Kidney (tissue), 14 donors: ENCODE measurements around the gene CENPX. TPM values are rescaled to one million over a fixed set of nuclear protein-coding genes. Genes with fewer than 3 reads are reported as not detected.

Experiments used
- DNase-seq, 5 donors: peaks; one replicate each; pipeline ENCODE4 v3.0.0-alpha.2; 2013 to 2020
- FAIRE-seq: peaks from 2 replicates; lab custom pipeline; 2012; peaks lifted over from hg19 to GRCh38; lab: Jason Lieb, UNC
- H3K27ac ChIP-seq, 2 donors: one replicate each; pipeline ENCODE4 v1.7.0; 2013; ENCODE audit warnings: low read depth in 2 of 2, low read length in 2 of 2, inconsistent platforms in 1 of 2
- H3K27me3 ChIP-seq: one replicate; pipeline ENCODE4 v1.7.1; 2013; ENCODE audit warnings: low read length, inconsistent platforms; ENCODE audit not compliant: control insufficient read depth, insufficient read depth
- H3K36me3 ChIP-seq, 3 donors: one replicate each; pipeline versions ENCODE4 v1.7.0 to v1.7.1; 2013; ENCODE audit warnings: low read length in 3 of 3, control low read depth in 1 of 3, inconsistent platforms in 1 of 3; ENCODE audit not compliant: insufficient read depth in 3 of 3, control insufficient read depth in 2 of 3
- H3K4me1 ChIP-seq, 3 donors: one replicate each; pipeline versions ENCODE4 v1.7.0 to v1.7.1; 2013; ENCODE audit warnings: low read length in 3 of 3, inconsistent platforms in 1 of 3, low read depth in 1 of 3; ENCODE audit not compliant: control insufficient read depth in 2 of 3, insufficient read depth in 2 of 3
- H3K4me3 ChIP-seq, 3 donors: one replicate each; pipeline versions ENCODE4 v1.7.0 to v1.8.1; 2013; ENCODE audit warnings: low read length in 3 of 3, control low read depth in 1 of 3, inconsistent platforms in 1 of 3
- H3K9ac ChIP-seq, 3 donors: one replicate each; pipeline versions ENCODE4 v1.7.0 to v1.7.1; 2013; ENCODE audit warnings: low read length in 3 of 3, control low read depth in 1 of 3, inconsistent platforms in 1 of 3
- H3K9me3 ChIP-seq, 3 donors: one replicate each; pipeline versions ENCODE4 v1.7.0 to v1.7.1; 2013; ENCODE audit warnings: low read length in 3 of 3, control low read depth in 1 of 3, inconsistent platforms in 1 of 3; ENCODE audit not compliant: control insufficient read depth in 2 of 3, insufficient read depth in 1 of 3
- CTCF ChIP-seq: IDR thresholded peaks from 3 replicates; pipeline ENCODE4 v1.5.1; 2012; ENCODE audit warnings: mild to moderate bottlenecking, moderate library complexity, borderline replicate concordance; ENCODE audit not compliant: insufficient read depth; ENCODE audit errors: extremely low read depth
- intact Hi-C: fragments of 100-400 bp; cut with DNase I; formaldehyde crosslinking; loops from one replicate; pipeline ENCODE4 v1.11.1; 2022
- polyA plus RNA-seq: library from polyadenylated mRNA; stranded (reverse); fragments of 350-450 nt; fragmentation: Illumina TruSeq; extraction: RNeasy Lipid Tissue Mini Kit (QIAGEN cat#74804); gene quantifications from one replicate; pipeline ENCODE4 v1.2.3, GENCODE V29; 2014; ENCODE audit warnings: low read depth, low replicate concordance; ENCODE audit not compliant: insufficient read depth
- total RNA-seq: library from RNA; stranded (reverse); fragmentation: NEBNext Ultra II Directional; extraction: Animal tissue kit (Norgen Biotek cat#: 25700); gene quantifications from one replicate; pipeline ENCODE4 v1.2.1, GENCODE V29; 2021
- donor health status: control.
- donor health status: control.
- donor health status: control.
- donor health status: control.
- donor health status: control.
- donor health status: DM: yes; HTN: yes; CAD: no.
- donor health status: Normal renal cell carcinoma (clear cell type).

The CENPX gene
- total and polyA plus RNA-seq, 2 donors from 2014 or later, result 36.9 to 93.2 TPM

- Histone ChIP-seq H3K27ac (no peak overlapping the region), H3K9ac (no peak overlapping the region), H3K36me3 (peaks cover 0 to 27% (median 5%) of the 10 kb centered on the region in 3 donors), H3K27me3 (no peaks in the 10 kb centered on the region), H3K4me3 (no peak overlapping the region), H3K4me1 (peaks cover 0 to 16% (median 4%) of the 10 kb centered on the region in 3 donors), H3K9me3 (no peaks in the 10 kb centered on the region)
- peak in 1 of 5 donors; percentile 63 for DNase-seq
- no peak for TF ChIP-seq CTCF
- no peak for FAIRE-seq
- intact Hi-C loops, result no loop called here
These were observed 36.8 kb upstream of the CENPX start for GRCh38 chr17:82059272-82060000.

- no peak overlapping the region for H3K4me3 ChIP-seq
- FAIRE-seq (no peak), DNase-seq (no peak)
- H3K27me3 ChIP-seq, result no peaks in the 10 kb centered on the region
- intact Hi-C loops, result no loop called here
- no peak overlapping the region for H3K9ac ChIP-seq
- peaks cover 0 to 11% (median 4%) of the 10 kb centered on the region in 3 donors for H3K4me1 ChIP-seq
- peaks cover 0 to 28% (median 5%) of the 10 kb centered on the region in 3 donors for H3K36me3 ChIP-seq
- H3K9me3 ChIP-seq, result no peaks in the 10 kb centered on the region
- no peak overlapping the region for H3K27ac ChIP-seq
- TF ChIP-seq CTCF, result no peak
These were observed 36.2 kb upstream of the CENPX start for GRCh38 chr17:82058855-82059249.

GRCh38 chr17:82058230-82058854 is 35.7 kb upstream of the CENPX start:
- Histone ChIP-seq H3K9me3 (no peaks in the 10 kb centered on the region), H3K27ac (no peak overlapping the region), H3K4me1 (peaks cover 0 to 13% (median 5%) of the 10 kb centered on the region in 3 donors), H3K36me3 (peaks cover 0 to 30% (median 5%) of the 10 kb centered on the region in 3 donors), H3K27me3 (no peaks in the 10 kb centered on the region), H3K9ac (no peak overlapping the region), H3K4me3 (no peak overlapping the region)
- intact Hi-C loops, result no loop called here
- FAIRE-seq (no peak), DNase-seq (peak in 1 of 5 donors; percentile 65)
- TF ChIP-seq CTCF, result no peak
